Activated CD8-positive, alpha-beta memory T cell treated with anti-CD3 and anti-CD28 coated beads for 48 hours (primary cell): ENCODE measurements around the gene STOX1.
"Not testable (repeated sequence)": the region's sequence is repeated elsewhere in the genome, so short reads cannot be mapped to it uniquely, and the experiment has no call there.

Source experiments
- DNase-seq, 3 experiments: peaks; one replicate each; pipeline ENCODE4 v3.0.0-alpha.2; 2020; ENCODE audit warnings: low read depth in 2 of 3, low spot score in 2 of 3

Gene STOX1

GRCh38 chr10:68877482-68878110 lies 50.3 kb downstream of the STOX1 start:
- DNase-seq = no peak

- no peak for DNase-seq
These were observed 51.2 kb downstream of the STOX1 start for GRCh38 chr10:68878496-68878895.

DNA sequence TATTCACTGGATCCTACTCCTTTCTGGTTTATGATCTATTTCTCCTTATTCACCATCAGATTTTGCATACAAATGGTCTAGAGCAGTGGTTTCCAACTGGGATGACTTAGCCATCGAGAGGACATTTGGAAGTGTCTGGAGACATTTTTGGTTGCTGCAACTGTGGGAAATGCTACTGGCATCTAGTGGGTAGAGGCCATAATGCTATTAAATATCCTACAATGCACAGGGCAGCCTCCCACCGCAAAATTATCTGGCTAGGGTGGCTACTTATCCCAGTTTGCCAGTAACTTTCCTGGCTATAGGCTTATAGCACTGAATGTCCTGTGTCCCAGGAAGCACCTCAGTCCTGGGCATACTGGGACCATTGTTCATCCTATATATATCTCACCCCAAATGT lies 52.3 kb downstream of the STOX1 start:
- no peak for DNase-seq

DNA sequence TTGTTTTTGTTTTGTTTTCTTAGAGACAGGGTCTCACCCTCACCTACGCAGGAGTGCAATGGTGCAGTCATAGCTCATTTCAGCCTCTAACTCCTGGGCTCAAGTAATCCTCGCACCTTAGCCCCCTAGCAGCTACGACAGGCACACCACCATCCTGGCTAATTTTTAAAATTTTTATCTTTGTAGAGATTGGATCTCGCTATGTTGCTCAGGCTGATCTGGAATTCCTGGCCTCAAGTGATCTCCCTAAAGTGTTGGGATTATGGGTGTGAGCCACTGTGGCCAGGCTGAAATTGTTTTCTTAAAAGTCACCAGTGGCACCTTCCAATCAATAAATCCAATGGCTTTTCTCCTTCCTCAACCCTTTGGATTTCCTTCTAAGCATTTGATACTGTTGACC lies 52.9 kb downstream of the STOX1 start:
- no peak for DNase-seq

GRCh38 chr10:68895041-68895440 lies 67.7 kb downstream of the STOX1 start:
- no peak for DNase-seq

- DNase-seq = no peak
These were observed 70.0 kb downstream of the STOX1 start for GRCh38 chr10:68897336-68897741.

- no peak for DNase-seq
These were observed 71.9 kb downstream of the STOX1 start for GRCh38 chr10:68899186-68899745.

DNA sequence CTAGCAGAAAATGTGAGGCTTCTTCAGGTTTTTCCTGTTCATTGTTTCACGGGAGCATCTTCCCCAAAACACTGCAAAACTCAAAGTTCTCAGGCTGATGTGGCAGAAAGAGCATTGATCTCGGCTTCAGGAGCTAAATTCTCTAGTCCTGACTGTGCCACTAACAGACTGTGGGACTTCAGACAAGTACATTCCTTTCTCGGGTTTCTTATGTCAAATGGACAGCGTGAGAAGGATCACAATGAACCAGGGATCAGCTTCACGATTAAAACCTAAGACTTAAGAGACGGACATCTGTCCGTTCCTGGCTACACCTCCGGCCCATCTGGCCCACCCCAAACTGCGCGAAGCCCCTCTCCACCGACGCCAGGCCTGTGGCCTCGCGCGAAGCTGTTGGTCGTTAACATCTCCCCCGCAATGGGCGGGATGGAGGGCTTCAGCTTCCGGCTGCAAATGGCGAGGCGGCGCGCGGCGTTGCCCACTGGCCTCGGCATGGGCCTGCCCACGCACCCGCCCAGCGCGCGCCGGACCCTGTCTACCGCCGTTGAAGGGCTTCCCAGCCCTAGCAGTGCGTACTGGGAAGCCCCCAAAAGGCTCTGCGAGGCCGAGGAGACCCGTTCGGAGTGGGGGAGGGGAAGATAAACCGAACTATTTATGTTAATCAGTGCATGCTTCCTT lies 73.2 kb downstream of the STOX1 start:
- DNase-seq = peak in 1 of 3 experiments; percentile 4

DNA sequence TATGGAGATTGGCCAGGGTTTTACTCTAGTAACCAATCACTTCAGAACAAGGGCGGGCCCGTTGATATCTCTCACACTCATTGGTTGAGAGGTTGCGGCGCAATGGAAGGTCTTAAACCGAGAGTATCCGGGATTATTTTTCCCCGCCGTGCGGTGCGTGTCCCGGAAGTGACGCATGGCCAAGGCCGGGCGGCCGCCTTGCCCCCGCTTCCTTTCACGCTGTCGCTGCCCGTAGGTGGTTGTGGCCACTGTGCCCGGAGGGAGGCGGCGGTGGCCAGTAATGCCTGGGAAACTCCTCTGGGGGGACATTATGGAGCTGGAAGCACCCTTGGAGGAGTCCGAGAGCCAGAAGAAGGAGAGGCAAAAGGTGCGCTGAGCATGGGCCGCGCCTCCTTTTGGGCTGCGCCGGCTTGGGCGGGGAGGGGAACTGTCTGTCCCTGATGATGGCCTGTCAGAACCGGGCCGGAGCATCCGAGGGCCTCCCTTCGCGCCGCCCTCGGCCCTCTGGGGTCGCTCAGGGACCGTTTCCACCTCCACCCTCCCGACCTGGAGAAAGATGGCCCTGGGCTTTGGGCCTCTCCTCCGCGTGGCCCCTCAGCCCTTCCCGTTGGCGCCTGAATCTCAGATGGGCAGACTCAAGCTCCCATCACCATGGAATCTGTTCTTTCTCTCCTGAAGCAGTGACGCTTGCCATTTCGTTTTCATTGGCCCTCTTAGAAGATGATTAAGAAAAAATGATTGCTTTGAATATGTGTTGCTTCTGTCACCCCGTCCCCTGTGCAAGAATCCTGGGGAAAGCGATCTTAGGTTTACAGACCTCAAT lies 74.0 kb downstream of the STOX1 start, which contains the start of gene DDX50:
TSS of gene DDX50 (plus strand) at position 211 of the 823 bp plus-strand sequence. CDS start at position 281, 70 bp downstream.
- DNase-seq = peak; percentile 88 to 90 (median 89)

DNA sequence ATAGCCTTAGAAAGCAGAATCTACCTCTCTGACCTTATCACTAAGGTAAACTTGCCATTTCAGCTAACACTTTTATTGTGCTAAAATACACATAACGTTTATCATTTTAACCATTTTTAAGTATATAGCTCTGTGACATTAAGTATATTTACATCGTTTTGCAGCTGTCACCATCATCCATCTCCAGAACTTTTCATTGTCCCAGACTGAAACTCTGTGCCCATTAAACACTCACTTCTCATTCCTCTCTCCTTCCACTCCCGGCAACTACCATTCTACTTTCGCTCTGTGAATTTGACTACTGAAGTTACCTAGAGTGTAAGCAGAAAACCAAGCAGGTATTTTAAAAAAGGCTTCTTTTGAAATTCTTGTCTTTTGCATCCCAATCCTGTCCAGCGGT lies 75.1 kb downstream of the STOX1 start:
- DNase-seq = no peak

- no peak for DNase-seq
These were observed 97.3 kb downstream of the STOX1 start for GRCh38 chr10:68924593-68924992.

- DNase-seq = no peak
These were observed 98.2 kb downstream of the STOX1 start for GRCh38 chr10:68925489-68925888.

- DNase-seq = not testable (repeated sequence)
These were observed 101.8 kb downstream of the STOX1 start for GRCh38 chr10:68929157-68929556.

- DNase-seq = not testable (repeated sequence)
These were observed 102.6 kb downstream of the STOX1 start for GRCh38 chr10:68929888-68930287.

- DNase-seq = not testable (repeated sequence)
These were observed 105.5 kb downstream of the STOX1 start for GRCh38 chr10:68932860-68933259.

GRCh38 chr10:68934994-68935393 lies 107.7 kb downstream of the STOX1 start:
- DNase-seq = no peak

- DNase-seq = no peak
These were observed 110.8 kb downstream of the STOX1 start for GRCh38 chr10:68938117-68938516.

GRCh38 chr10:68938884-68939283 lies 111.6 kb downstream of the STOX1 start:
- no peak for DNase-seq

GRCh38 chr10:68940917-68941316 lies 113.6 kb downstream of the STOX1 start:
- not testable (repeated sequence) for DNase-seq
